KBM-7 (cell line): ENCODE results near the gene CMTM6.

ENCODE experiments used
- DNase-seq: peaks from one replicate; pipeline ENCODE4 v3.0.0-alpha.2; 2015
- in situ Hi-C: fragments of 300-500 bp; cut with MboI; formaldehyde crosslinking; loops from 2 replicates; pipeline ENCODE4 v1.14.3; 2020; ENCODE audit warnings: low sequenced_read_pairs, low pct_unique_long_range_greater_than_20kb, mixed read lengths

CMTM6 gene

DNA sequence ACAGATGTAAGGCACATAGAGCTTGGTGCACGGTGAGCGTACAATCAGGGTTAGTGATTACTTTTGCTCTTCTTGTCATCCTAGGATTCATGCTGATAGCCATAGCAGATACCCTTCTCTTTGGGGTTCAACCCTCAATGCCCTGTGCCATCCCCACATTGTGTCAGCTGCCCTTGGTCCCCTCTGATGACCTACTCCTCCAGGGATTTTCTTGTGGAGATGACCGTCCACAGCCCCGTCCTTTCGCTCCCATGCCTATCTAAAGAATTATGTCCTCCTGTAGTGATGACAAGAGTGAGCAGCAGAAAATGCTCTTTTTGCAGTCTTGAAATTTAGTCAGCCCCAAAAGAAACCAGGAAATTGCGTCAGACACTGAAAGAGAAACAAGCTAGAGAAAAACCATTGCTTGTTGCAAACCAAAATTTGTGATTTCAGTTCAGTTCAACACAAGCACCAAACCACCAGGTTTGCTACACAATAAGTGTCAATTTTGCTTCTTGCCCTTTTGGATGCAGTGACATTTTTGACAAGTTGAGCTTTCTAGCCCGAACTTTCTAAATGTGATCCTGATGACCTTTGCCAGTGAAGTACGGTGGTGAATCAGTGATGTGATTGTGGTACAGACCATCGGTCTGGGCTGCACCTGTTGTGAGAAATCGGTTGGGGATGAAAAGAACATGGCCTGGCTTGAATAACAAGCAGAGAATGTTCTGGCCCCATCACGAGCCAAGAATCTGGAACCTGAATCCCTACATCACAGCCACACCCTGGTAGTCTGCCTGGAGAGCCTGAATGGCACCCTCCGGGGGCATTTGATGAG, 69.7 kb downstream of the CMTM6 start:
- no peak for DNase-seq
- in situ Hi-C loops: no loop called here

DNA sequence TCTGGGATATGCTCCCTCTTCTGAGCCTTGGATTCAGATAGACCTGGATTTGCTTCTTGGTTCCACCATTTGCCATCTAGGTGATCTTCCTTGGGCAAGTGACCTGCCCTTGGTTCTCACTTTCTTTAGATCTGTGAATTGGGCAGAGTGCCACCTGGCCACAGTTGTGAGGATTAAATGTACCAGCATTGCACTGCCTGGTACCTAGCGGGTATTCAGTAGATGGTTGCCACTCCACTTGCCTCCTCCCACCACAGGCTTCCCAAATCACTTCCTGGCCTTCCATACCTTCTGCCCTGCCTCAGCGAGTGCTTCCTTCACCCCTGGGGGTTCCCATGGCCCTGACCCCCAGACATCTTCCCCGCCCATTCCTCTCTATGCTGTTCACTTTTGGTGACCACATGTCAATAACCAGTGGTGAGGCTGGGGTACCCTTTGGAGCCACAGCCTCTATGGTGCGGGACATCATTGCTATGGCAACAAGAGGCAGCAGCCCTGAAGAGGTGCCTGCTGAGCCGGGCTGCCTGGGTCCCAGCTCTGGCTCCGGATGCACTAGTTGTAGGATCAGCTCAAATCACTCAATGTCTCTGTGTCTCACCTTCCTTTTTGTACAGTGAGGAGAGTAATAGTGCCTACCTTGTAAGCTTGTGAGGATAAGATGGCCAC, 70.5 kb downstream of the CMTM6 start:
- DNase-seq: no peak
- in situ Hi-C loops: no loop called here

DNA sequence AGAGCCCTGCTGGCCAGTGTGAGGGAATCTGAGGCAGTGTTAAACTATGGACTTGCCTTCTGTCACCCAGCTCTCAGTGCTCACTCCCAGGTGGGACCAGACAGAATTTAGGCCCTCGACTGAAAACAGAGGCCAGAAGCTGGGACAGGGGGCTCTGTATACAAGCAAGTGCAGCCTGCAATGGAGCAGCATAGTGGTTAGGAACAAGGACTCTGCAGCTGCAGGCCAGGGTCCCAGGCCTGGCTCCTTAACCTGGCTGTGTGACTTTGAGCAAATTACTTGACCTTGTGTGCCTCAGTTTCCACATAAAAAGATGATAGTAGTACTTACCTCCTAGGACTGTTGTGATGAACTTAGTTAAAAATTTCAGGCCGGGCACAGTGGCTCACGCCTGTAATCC, 71.2 kb downstream of the CMTM6 start:
- in situ Hi-C loops: no loop called here
- no peak for DNase-seq
